VCaP (cell line): Measurements from ENCODE around the gene MPPED1.

Source experiments
- H3K27ac ChIP-seq: fragments of 450-650 bp; 2 replicates; pipeline ENCODE4 v1.5.1; 2017
- TF ChIP-seq, protein P1 (sequence below): fragments of 450-650 bp; conservative IDR thresholded peaks from 2 replicates; pipeline ENCODE4 v1.5.1; 2017; ENCODE audit warnings: mild to moderate bottlenecking, moderate library complexity

MPPED1 gene

DNA sequence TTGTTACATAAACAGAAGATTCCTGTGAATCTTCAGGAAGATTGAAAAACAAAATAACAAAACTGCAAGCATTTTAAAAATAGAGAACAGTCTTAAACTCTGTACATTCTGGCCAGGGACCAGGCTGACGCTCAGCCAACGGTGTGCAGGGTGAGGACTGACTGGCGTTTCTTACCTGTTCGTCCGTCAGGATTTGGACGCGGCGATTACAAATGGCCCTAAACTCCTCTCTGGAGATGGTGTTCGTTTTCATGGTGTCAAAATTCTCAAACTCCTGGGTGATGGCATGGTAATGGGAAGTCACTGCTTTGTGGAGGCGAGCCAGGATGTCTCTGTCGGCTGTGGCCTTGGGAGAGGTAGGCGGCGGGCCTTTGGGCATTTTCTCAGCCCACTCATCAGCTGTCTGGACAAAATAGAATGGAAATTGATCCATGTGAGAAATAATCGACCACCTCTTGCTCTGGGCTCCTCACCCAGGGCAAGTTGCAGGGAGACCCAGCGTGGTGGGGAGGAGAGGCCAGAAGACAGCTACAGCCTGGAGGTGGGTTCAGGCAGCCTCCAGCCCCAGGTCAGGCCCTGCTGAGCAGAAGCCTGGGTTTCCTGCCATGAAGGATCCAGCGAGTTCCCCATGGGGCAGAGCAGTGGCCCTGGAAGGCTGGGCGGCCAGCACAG lies 143.0 kb downstream of the MPPED1 start:
- TF ChIP-seq, protein P1, sequence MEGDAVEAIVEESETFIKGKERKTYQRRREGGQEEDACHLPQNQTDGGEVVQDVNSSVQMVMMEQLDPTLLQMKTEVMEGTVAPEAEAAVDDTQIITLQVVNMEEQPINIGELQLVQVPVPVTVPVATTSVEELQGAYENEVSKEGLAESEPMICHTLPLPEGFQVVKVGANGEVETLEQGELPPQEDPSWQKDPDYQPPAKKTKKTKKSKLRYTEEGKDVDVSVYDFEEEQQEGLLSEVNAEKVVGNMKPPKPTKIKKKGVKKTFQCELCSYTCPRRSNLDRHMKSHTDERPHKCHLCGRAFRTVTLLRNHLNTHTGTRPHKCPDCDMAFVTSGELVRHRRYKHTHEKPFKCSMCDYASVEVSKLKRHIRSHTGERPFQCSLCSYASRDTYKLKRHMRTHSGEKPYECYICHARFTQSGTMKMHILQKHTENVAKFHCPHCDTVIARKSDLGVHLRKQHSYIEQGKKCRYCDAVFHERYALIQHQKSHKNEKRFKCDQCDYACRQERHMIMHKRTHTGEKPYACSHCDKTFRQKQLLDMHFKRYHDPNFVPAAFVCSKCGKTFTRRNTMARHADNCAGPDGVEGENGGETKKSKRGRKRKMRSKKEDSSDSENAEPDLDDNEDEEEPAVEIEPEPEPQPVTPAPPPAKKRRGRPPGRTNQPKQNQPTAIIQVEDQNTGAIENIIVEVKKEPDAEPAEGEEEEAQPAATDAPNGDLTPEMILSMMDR: no peak
- H3K27ac ChIP-seq: no peak overlapping the region

DNA sequence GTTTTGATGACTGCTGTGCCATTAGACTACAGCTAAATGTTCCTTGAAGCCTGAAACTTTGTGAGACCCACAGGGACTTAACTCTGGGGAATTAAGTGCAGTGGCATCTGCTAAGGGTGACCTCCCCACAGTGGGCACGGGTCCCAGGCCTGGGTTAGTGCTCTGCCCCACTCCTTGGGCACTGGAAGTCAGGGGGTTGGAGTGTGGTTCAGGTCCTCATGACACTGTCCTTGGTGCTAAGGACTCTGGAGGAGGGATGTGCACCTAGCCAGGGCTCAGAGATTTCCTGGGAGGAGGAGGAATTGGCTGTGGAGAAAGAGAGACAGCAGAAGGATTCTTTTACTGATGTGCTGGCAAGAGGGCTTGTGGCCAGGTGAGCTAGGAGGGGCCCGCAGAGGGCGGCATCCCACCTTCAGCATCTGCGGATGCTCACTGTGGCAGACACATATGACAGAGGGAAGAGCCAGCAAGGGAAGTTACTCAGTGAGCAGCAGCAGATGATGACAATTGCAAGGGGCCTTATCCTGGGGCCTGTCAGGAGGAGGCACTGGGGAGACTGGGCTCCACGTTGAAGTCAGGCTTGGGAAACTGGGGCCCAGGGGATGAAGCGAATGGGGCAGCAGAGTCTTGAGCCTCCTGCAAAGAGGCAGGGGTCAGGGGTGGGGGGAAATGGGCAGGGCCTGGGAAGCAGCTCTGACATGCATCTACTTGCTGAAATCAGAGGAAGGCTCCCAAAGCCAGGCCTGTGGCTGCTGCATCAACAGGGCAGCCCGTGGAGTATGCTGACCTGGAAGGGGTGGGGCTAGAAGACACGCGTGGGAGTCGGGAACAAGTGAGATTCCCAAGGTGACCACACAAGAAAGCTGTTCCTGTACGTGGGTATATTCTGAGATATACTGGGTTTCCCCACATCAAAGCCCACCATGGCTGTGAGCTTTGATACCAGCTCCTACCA lies 144.0 kb downstream of the MPPED1 start:
- TF ChIP-seq, protein P1: no peak
- H3K27ac ChIP-seq: no peak overlapping the region
